HUDEP-2 (cell line): ENCODE measurements around the gene IL2RA.
"Not testable (repeated sequence)": the region's sequence is repeated elsewhere in the genome, so short reads cannot be mapped to it uniquely, and the experiment has no call there.

Experiments used
- DNase-seq, 76 experiments: peaks; one replicate each; lab custom pipeline; 2025; ENCODE audit not compliant: unreplicated experiment in 76 of 76; lab: John Stamatoyannopoulos, UW

Gene IL2RA

DNA sequence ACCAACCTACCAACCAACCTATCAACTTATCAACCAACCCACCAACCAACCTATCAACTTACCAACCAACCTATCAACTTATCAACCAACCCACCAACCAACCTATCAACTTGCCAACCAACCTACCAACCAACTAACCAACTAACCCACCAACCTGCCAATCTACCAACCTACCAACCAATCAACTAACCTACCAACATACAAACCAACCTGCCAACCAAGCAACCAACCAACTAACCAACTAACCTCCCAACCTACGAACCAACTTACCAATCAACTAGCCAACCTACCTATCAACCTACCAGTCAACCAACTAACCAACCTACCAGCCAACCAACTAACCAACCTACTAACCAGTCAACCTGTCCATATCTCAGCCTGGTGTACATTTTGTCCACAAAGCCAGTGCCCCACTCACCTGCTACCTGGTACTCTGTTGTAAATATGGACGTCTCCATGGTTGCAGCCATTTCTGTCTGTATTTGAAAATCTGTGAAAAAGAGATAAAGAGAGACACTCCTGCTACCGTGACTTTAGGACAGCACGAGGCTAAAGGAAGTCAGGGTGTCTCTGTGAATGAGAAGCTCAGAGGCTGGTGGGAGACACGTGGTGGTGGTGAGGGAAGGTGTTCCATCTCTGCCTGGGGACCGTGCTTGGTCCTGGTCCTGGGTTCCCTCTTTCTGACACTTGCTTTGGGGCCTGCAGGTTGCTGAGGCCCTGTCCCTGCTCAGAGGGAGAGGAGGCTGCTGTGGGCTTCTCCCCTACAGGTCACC, 43.0 kb downstream of the IL2RA start:
- no peak for DNase-seq

DNA sequence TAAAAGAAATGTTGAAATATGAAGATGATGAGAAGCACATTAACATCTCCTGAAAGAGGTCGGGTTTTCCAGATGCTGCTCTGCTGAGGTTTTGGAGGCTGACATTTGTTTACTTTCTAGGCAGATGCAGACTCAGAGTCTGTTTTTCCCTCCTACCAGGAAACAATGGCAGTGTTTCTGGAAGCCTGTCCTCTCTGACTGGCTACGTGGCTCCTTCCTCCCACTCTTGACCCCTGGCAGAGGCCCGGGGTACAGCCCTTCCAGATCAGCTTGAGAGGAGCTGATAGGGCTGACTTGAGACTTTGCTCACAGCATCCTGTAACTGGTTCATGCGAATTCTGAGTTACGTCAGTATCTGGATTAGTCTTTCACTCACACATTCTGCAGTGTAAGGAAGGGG, 43.7 kb downstream of the IL2RA start:
- no peak for DNase-seq

DNA sequence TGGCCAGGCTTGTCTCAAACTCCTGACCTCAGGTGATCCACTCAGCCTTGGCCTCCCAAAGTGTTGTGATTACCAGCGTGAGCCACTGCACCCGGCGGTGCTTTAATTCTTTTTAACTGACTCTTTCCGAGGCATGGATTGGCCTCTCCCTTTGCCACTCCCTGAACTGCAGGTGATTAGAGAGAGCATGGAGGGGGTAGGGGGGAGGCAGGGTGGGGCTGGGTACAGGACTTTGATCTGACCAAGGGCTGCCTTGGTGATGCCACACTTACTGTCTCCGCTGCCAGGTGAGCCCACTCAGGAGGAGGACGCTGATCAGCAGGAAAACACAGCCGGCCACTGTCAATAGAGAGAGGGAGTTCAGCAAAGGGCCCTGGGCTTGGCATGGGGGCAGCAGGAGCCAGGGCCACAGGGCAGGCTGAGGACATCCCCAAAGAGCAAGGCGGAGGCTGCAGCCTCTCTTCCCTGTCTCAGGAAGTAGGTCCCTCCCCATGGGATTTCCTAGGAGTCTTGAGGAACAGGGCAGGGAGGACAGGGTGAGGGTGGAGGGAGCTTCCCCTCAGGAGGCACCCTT, 44.3 kb downstream of the IL2RA start:
- DNase-seq: no peak

DNA sequence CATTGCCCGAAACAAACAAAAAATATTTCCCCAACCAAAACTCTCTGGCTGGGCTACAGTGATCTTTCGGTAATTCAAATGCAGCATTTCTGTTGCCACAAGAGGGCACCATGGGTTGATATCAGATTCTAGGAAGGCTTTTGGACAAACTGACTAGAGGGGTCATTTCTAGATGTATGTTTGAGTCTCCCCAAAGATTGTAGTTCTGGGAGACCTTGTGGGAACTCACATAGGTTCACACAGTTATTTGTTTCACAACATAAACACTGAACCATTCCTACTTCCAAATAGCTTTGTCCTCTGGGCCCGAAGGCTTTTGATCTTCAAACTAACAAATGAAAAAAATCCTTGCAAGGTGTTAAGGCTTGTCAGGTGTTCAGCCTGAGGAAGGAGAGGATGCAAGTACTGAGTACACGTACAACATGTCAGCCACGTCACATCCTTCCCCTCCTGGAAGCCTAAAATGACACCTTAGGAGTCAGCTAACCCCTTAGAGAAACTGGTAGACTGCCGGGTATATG, 47.9 kb downstream of the IL2RA start:
- peak in 57 of 76 experiments; percentile 2 to 66 (median 36) for DNase-seq

DNA sequence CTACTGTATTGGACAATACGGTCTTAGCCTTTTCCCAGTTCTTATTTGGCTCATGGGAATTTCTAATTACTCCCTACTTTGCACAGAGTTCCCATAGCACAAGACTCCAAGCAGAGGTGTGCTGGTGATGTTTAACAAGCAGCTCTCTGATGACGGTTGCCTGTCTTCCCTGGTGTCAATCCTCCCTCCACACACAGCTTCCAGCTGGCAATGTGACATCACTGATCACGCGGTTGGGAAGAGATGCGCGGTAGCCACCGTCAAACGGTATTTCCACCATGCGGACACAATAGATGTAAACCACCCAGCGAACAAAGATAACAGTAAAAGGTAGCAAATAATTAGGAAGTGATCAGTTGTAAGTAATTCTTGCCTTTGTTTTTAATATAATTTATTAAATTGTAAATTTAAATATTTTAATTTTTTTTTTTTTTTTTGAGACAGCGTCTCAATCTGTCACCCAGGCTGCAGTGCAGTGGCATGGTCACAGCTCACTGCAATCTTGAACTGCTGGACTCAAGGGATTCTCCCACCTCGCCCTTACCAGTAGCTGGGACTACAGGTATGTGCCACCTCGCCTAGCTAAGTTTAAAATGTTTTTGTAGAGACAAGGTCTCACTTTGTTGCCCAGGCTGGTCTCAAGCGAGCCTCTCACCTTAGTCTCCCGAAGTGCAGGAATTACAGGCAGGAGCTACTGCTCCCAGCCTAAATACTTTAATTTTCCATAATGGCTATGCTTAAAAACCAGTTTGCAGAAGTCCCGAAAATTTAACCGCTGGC, 48.6 kb downstream of the IL2RA start:
- no peak for DNase-seq

DNA sequence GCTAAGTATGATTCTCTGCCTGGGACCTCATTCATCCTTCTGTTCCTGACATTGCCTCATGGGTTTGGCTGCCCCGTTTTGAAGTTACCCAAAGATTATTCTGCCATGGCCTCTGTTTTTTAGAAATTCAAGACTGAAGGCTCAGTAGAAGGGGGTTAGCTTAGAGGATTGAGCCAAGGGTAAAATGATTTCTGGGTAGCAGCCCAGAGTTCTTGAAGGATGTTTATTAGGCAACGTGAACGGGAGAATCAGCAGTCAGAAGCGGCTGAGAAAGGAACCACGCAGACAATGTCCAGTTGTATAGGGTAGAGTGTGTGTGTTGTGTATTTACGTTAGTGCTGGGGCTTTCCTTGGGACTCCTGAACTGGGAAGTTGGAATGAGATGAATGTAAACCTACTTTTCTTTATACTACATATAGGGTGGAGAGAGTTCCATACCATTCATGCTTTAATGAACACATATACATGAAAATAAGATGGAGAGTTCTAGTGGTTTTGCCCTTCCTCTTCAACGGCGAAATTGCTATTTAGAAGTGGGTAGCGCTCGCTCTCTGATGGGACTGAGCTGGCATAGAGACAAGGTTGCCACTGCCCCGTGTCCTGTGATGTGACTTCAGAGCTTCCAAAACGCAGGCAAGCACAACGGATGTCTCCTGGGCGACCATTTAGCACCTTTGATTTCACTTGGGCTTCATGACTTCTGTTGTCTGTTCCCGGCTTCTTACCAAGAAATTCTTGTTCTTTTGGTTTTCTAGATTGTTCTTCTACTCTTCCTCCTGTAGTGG, 49.9 kb downstream of the IL2RA start:
- DNase-seq: no peak

DNA sequence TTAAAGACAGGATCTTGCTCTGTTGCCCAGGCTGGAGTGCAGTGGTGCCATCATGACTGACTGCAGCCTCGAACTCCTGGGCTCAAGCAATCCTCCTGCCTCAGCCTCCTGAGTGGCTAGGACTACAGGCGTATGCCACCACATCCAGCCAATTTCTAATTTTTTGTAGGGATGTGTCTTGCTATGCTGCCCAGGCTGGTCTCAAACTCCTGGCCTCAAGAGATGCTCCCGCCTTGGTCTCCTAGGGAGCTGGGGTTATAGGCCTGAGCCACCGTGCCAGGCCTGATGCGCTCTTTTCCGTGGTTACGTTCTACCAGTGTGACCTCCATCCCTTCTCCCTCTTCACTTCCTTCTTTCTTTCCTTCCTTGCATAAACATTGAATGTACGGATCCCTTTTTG, 50.6 kb downstream of the IL2RA start:
- no peak for DNase-seq

DNA sequence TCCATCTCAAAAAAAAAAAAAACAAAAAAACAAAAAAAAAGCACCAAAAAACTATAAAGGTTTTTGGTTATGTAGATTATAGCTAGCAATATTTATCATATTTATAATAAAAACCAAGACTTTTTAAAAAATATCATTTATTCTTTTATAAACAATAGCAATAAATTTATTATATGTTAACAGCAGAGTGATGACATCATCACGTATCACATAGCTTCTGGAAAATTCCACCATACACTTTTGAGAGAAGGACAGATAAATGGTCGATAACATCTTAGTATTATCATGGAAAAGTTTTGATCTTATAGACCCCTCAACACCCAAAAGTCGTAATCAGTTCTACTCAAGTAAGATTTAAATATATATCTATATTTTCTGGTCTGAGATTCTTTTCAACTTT, 51.6 kb downstream of the IL2RA start:
- DNase-seq: no peak

DNA sequence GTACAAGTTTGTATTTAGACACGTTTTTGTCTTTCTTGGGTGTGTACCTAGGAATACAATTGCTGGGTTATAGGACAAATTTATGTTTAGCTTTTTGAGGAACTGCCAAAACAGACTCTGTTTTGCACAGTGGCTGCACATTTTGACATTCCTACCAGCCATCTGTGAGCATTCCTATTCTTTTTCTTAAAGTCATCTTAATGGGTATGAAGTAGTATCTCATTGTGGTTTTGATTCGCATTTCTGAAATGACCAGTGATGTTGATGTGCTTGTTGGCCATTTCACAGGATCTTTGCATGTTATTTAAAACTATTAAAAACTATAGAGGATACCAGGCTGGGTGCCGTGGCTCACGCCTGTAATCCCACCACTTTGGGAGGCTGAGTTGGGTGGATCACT, 52.2 kb downstream of the IL2RA start:
- no peak for DNase-seq

DNA sequence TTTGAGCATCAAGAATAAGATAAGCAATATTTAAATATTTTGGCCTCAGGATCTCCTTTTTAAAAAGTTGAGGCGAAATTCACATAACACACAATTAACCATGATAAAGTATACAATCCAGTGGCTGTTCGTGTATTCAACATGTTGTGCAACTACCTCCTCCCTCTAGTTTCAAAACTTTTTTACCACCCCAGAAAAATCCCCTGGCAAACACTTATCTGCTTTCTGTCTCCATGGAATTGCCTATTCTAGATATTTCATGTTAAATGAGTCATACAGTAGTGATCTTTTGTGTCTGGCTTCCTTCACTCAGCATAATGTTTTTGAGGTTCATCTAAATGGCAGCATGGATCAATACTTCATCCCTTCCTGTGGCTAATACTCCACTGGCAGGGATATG, 53.0 kb downstream of the IL2RA start:
- DNase-seq: peak in 6 of 76 experiments; percentile 4 to 35 (median 9)

DNA sequence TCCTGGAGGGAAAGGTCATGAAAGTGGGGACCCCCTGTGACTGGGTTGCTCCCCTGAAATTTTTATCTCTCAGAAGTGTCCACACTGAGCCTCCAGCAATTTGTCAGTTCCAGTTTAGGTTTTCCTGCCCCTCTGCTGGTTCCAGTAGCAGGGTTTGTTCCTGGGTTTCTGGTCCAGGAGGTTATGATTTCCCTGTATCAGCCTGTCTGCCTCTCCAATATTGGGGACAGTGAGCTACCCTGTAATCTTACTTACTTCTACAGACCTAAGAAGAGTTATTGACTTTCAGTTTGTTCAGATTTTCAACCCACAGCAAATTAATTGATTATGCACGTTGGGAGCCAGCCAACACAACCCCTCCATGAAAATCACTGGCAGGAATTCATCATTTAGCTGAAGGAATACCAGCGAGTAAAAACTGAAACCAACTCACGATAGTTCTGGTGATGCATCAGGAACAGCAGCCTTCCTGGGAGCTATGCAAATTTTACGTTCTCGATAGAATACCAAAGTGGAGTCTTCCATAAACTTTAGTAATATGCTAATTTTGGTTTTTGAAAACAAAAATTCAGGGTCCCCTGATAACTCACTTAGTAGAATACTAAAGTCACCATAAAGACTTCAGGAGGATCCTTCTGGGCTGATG, 53.5 kb downstream of the IL2RA start:
- no peak for DNase-seq

DNA sequence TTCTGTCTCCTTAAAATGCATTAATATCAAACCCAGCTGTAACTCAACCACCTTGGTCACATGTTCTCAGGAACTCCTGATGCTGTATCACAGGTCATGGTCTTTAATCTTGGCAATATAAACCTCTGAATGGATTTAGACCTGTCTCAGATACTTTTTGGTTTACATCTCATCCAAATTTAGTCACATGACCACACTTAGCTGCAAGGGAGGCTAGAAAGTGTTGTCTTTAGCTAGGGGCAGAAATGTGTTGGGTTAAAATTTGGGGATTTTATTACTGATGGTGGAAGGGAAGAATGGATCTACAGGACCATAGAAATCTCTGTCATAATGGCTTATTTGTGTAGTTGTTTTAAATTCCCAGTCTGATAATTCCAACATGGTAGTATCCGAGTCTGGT, 55.2 kb downstream of the IL2RA start:
- no peak for DNase-seq

DNA sequence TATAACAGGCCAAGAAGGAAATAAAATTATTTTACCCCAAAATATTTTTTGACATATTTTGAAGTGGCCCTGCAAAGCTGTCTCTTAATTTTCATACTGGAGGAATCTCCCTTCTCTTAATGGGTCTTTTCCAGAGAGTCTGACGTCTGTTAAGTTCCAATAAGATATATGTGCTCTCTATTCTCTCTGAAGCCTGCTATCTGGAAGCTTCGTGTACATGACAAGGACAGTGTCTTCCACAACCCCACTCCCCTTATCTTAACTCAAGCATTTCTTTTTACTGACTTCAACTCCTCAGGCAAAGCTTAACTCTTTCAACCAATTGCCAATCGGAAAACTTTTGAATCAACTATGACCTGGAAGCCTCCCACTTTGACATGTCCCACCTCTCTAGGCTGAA, 55.6 kb downstream of the IL2RA start:
- DNase-seq: no peak

DNA sequence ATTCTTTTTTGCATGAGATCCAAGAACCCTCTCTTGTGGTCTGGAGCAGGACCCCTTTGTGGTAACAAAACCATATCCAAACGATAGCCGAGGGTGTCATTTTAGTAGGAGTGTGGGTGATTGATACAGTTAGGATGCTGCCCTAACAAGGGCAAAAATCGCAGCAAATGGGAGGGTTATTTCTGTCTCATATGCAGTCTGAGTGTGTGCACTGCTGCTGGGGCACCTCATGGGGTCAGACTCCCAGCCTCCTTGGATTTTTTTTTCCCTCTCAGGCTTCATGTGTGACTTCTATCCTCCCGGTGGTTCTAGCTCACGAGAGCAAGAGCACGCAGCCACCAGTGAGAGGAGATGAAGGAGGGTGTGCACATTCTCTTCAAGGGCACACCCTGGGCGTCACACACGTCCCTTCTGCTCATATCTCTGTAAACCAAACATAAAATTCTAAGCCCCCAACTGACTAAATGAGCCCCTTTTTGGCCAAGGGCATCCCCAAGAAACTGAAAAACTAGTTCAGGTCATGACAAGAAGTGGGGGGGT, 56.2 kb downstream of the IL2RA start:
- peak in 49 of 76 experiments; percentile 7 to 64 (median 32) for DNase-seq

DNA sequence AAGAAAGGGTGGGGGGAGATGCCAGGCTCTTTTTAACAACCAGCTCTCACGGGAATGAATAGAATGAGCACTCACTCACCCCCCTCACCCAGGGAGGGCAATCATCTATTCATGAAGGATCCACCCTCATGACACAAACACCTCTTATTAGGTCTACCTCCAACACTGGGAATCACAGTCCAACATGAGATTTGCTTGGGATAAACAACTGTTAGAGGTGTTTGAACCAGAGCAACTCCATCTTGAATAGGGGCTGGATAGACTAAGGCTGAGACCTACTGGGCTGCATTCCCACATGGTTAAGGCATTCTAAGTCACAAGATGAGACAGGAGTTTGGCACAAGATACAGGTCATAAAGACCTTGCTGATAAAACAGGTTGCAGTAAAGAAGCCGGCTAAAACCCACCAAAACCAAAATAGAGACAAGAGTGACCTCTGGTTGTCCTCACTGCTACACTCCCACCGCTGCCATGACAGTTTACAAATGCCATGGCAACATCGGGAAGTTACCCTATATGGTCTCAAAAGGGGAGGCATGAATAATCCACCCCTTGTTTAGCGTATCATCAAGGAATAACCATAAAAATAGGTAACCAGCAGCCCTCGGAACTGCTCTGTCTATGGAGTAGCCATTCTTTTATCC, 56.9 kb downstream of the IL2RA start:
- not testable (repeated sequence) for DNase-seq

DNA sequence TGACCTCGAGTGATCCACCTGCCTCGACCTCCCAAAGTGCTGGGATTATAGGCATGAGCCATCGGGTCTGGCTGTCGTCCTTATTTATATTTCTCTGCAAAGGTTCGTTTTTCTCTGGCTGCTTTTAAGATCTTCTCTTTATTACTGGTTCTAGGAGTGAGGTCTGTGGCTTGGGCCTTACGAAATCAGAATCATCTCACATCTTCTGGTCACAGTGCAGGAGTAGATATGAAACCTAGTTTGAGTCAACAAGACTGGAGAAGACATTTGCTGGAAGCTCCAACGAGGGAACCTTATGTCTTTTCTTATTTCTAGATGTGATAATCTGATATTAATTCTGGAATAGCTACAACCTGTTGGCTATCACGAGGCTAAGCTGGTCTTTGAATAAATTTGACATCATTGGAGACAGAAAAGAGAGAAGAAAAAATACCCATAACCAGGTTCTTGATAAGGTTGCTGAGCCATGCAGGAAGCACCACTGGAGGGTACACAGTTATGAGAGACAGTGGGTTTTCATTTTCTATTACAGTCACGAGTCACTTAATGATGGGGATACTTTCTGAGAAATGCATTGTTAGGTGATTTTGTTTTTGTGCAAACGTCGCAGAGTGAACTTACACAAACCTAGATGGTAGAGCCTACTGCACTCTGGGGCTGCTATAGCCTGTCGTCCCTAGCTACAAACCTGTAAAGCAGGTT, 59.2 kb downstream of the IL2RA start:
- DNase-seq: no peak

DNA sequence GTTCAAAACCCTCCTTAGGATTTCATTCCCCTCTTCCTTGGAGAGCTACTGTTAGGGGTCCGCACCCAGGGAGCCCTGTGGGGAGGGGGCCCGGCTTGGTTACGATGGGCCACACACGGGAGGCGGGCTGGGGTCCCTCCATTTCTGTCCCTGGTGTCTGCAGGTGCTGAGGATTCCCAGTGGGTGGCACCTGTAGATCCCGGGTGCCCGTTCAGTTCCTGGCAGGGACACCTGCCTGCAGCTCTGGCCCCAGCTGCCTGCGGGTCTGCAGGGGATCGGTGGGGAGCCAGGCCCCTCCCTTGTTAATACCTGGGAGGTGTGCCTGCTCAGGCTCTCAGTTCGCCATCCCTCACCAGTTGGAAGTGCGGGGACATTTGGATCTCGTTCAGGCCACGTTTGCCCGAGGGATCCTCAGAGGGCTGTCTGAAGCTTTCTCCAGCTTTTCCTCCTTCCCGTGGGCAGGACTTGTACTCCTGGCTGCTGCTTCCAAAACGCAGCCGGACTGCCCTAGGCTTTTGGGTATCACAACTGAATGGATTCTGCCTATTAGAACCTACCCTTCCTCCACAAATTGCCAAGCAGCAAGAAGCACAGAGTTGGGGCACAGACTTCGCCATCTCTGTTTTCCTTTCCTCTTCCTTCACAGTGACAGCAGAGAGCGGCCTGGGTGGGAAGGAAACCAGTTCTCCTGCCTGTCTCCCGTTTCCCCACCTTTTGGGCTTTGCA, 62.6 kb downstream of the IL2RA start:
- DNase-seq: no peak

DNA sequence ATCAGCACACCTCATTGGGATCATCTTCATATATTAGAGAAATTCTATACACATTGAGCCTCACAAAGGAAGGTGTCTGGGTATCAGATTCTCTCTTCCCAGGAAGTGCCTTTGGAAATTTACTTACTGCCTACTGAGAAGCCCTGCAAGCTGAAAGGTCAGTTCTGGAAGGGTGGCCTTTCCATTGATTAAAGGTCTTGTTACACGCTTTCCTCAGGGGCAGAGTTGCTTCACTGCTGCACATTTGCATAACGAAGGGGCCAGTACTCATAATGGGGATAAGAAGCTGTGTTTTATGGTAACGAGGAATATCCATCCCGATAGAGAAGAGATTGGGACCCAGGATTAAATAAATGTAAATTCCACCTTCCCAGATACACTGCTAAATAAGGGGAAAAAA, 65.5 kb downstream of the IL2RA start:
- DNase-seq: no peak
